Measurements from ENCODE around the gene VOPP1.

VOPP1 gene

DNA sequence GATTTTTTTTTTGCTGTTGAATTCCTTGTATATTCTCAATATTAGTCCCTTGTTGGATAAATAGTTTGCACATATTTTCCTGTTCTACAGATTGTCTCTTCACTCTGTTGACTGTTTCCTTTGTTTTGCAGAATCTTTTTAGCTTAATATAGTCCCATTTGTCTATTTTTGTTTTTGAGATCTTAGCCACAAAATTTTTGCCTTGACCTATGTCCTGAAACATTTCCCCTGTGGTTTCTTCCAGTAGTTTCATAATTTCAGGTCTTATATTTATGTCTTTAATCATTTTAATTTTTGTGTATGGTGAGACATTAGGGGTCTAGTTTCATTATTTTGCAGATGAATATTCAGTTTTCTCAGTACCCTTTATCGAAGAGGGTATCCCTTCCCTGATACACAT lies 114.5 kb downstream of the VOPP1 start:
- no peak for DNase-seq (ENCODE audit: low read depth, low spot score)
- no peak overlapping the region for H3K4me3 ChIP-seq (ENCODE audit: low read length)

GRCh38 chr7:55452971-55453370 lies 119.3 kb downstream of the VOPP1 start:
- no peak overlapping the region for H3K4me3 ChIP-seq (ENCODE audit: low read length)
- no peak for DNase-seq (ENCODE audit: low read depth, low spot score)

GRCh38 chr7:55449992-55450535 lies 122.2 kb downstream of the VOPP1 start:
- no peak for DNase-seq (ENCODE audit: low read depth, low spot score)
- no peak overlapping the region for H3K4me3 ChIP-seq (ENCODE audit: low read length)

GRCh38 chr7:55449205-55449991 lies 122.9 kb downstream of the VOPP1 start:
- DNase-seq (ENCODE audit: low read depth, low spot score) = no peak

GRCh38 chr7:55448526-55448925 lies 123.8 kb downstream of the VOPP1 start:
- H3K4me3 ChIP-seq (ENCODE audit: low read length) = no peak overlapping the region
- DNase-seq (ENCODE audit: low read depth, low spot score) = no peak

More at GRCh38 chr7:55449205-55449991, 122.9 kb downstream of the VOPP1 start:
- no peak overlapping the region for H3K4me3 ChIP-seq (ENCODE audit: low read length)

DNA sequence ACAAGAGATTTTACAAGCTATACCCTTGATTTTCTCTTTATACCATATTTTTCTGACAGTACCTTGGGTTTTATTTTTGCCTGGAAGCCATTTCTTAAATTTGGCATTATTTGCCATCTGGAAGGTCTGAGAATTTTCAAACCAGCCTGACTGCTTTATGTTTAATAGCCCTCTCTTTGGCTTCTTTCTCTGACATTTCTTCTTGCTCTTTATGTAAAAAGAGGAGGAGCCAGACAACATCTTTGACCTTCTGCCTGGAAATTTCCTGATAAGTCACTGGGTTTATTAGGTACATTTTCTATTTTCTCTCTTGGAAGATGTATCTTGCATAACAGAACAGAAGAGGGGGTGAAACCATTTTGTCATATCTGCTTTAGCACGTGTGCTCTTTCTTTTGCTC lies 127.5 kb downstream of the VOPP1 start:
- H3K4me3 ChIP-seq (ENCODE audit: low read length) = no peak overlapping the region
- DNase-seq (ENCODE audit: low read depth, low spot score) = no peak

GRCh38 chr7:55441774-55442522 lies 130.4 kb downstream of the VOPP1 start:
- H3K4me3 ChIP-seq (ENCODE audit: low read length) = no peak overlapping the region
- DNase-seq (ENCODE audit: low read depth, low spot score) = no peak

GRCh38 chr7:55441002-55441401 lies 131.3 kb downstream of the VOPP1 start:
- no peak for DNase-seq (ENCODE audit: low read depth, low spot score)
- no peak overlapping the region for H3K4me3 ChIP-seq (ENCODE audit: low read length)

DNA sequence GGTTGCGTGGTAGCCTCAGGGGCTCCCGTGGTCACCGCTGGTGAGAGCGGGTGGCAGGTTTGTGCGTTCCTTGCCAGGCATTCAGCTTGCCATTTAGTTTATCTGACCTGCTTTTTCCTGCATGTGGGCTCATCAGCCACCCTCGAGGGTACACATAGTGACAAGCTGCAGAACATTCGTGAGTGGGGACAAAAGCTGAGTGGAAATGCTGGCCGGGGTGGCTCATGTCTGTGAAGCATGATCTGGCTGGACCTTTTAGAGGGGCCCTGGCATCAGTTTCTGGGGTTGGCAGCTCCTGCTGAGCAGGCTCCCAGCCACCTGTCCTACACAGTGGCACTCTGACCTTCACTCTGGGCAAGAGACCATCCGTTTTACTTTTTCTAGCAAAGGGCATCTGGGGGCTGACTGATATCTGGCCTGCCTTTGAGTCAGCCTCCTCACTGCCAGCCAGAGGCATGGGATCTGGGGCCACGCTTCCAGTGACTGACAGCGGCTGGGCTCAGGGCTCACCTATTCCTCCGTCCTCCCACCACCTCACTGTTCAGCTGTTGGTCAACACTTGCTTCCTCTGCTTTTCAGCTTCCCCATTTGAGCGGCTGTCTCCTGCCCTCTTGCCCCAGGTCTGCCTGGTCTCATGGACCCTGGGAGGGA lies 132.1 kb downstream of the VOPP1 start:
- DNase-seq (ENCODE audit: low read depth, low spot score) = no peak
- H3K4me3 ChIP-seq (ENCODE audit: low read length) = no peak overlapping the region

- H3K4me3 ChIP-seq (ENCODE audit: low read length) = no peak overlapping the region
- DNase-seq (ENCODE audit: low read depth, low spot score) = peak; percentile 59
Observed at GRCh38 chr7:55439627-55440026, 132.7 kb downstream of the VOPP1 start.

DNA sequence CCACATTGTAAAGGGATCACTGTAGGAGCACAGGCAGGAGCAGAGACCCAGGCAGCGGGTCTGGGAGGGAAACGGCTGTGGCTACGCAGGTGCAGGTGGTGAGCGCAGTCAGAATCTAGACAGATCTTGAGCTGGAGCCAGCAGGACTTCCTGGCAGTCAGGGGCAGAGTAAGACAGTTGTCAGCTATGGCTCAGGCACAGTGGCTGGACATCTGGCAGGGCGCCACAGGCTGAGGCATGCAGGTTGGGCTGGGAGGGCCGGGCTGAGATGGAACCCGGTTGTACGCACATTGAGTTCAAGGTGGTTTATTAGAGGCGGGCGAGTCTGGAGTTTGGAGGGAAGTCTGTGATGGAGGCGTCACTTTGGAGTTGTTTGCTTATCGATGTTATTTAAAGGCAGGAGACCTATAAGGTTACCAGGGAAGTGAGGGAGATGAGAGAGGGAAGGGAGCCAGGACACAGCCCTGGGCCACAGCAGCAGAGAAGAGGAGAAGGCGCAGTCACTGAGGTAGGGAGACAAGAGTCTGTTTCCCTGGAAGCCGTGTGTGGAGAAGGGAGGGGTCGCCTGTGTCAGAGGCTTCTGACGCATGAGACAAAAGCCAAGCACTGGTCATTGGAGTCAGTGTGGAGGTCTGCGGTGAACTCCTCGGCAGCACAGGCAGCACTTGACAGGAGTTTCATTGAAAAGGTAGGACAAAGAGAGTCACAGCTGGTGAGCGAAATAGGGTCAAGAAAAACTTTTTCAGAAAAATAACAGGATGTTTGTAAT lies 133.4 kb downstream of the VOPP1 start:
- H3K4me3 ChIP-seq (ENCODE audit: low read length) = peak overlapping the region; percentile 7
- peak; percentile 78 for DNase-seq (ENCODE audit: low read depth, low spot score)

DNA sequence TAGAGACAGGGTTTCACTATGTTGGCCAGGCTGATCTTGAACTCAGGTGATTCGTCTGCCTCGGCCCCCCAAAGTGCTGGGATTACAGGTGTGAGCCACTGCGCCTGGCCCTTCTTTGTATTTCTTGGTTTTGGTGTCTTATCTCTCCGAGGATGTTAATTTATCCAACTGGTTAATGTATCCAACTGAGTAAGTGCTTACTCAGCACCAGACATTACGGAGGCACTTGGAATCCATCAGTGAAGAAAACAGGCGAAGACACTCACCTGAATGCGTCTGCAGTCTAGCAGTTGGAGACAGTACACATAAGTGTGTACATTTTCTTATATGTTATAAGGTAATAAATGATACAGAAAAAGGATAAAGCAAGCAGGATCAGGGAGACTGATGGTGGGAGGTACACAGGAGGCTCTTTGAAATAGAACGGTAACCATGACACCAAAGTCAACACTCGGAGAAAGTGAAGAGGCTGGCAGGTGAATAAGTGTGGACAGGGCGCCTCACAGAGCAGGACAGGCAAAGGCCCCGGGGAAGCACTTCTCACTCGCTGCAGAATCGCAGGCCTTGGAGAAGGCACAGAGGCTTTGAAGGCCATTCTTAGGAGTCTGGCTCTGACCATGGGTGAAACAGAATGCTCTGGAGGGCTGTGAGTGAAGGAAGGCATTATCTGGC lies 134.1 kb downstream of the VOPP1 start:
- DNase-seq (ENCODE audit: low read depth, low spot score) = no peak
- H3K4me3 ChIP-seq (ENCODE audit: low read length) = peak overlapping the region; percentile 7

DNA sequence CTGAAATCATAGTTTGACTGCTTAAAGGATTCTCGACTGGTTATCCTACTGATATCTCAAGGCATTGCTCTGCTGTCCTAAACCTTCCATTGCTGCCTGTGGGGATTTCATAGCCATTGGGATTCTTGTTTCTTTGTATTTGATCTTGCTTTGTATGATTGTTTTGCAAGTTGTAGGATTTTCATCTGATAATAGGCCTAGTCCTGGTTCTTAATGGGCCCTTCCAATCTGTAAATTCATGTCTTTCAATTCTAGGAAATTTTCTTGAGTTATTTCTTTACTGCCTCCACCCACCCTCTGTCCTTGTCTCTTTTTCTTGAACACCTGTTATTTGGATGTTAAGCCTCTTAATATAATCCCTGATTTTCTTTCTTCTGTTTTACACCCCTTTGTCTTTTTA lies 134.9 kb downstream of the VOPP1 start:
- no peak overlapping the region for H3K4me3 ChIP-seq (ENCODE audit: low read length)
- DNase-seq (ENCODE audit: low read depth, low spot score) = no peak

GRCh38 chr7:55436457-55436856 lies 135.8 kb downstream of the VOPP1 start:
- no peak overlapping the region for H3K4me3 ChIP-seq (ENCODE audit: low read length)
- DNase-seq (ENCODE audit: low read depth, low spot score) = no peak

GRCh38 chr7:55435466-55435865 lies 136.8 kb downstream of the VOPP1 start:
- no peak for DNase-seq (ENCODE audit: low read depth, low spot score)
- no peak overlapping the region for H3K4me3 ChIP-seq (ENCODE audit: low read length)

DNA sequence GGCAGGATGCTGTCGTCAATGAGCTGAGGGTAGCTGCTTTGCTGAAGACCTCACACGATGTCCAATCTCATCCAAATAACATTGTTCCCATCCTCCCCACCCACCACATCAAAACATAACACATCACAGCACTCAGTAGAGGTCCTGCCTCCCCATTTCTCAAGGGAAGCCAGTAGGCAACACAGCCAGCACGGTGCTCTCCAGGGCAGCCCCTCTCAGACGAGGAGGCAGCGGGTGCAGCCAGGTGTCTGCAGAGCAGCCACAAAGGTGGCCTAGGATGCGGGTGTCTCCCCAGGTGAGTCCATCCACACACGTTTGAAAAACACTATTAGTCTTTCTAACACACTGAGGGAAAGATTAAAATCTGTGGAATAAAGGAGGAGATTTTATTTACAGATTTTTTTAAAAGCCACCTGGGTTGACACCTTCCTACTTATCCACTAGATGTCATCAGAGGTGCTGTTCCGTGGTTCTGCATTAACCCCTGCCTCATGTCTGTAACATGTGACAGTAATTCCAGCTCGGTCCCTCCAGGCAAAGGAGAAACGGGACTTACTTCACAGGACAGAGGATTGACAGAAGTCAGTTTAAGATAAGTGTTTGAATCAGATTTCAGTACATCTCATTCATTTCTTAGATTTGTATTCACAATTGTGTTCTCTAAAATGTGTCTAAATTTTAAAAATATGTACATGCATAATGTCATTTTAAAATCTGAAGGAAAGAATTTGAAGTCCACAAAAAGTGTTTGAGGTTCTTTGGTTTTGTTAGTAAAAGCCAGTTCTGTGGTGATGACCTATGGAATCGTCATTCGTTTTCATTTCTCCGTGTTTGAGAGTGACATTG lies 139.1 kb downstream of the VOPP1 start:
- peak; percentile 64 for DNase-seq (ENCODE audit: low read depth, low spot score)

GRCh38 chr7:55432506-55432905 lies 139.8 kb downstream of the VOPP1 start:
- no peak overlapping the region for H3K4me3 ChIP-seq (ENCODE audit: low read length)
- no peak for DNase-seq (ENCODE audit: low read depth, low spot score)

More for the DNA sequence above, 139.1 kb downstream of the VOPP1 start:
- H3K4me3 ChIP-seq (ENCODE audit: low read length) = no peak overlapping the region

DNA sequence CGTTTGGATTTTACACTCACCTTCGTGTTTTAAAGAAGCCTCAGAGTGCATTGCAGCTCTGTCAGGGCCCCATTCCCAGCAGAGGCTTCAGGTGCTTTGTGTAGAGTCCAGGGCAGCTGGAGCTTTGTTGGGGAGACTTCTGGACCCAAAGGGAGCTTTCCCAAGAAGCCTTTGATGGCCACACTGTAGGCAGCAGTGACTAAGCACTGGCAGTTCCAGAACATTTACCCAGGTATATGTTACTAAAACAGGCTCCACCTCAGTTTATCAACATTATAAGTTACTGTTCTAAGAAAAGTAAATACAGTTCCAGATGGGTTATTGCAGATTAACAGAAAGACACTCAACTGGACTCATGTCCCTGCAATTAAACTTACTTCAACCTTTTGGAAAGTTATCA lies 140.4 kb downstream of the VOPP1 start:
- DNase-seq (ENCODE audit: low read depth, low spot score) = no peak
- no peak overlapping the region for H3K4me3 ChIP-seq (ENCODE audit: low read length)
